Kidney (tissue), 14 donors: ENCODE data around the gene PLEKHH3. TPM values are rescaled to one million over a fixed set of nuclear protein-coding genes. Genes with fewer than 3 reads are reported as not detected.
A peak's percentile ranks its signal among the peaks of the same experiment; 100 is the strongest.

Experiments used
- DNase-seq, 5 donors: peaks; one replicate each; pipeline ENCODE4 v3.0.0-alpha.2; 2013 to 2020
- FAIRE-seq: peaks from 2 replicates; lab custom pipeline; 2012; peaks lifted over from hg19 to GRCh38; lab: Jason Lieb, UNC
- H3K27ac ChIP-seq, 2 donors: one replicate each; pipeline ENCODE4 v1.7.0; 2013; ENCODE audit warnings: low read depth in 2 of 2, low read length in 2 of 2, inconsistent platforms in 1 of 2
- H3K27me3 ChIP-seq: one replicate; pipeline ENCODE4 v1.7.1; 2013; ENCODE audit warnings: low read length, inconsistent platforms; ENCODE audit not compliant: control insufficient read depth, insufficient read depth
- H3K36me3 ChIP-seq, 3 donors: one replicate each; pipeline versions ENCODE4 v1.7.0 to v1.7.1; 2013; ENCODE audit warnings: low read length in 3 of 3, control low read depth in 1 of 3, inconsistent platforms in 1 of 3; ENCODE audit not compliant: insufficient read depth in 3 of 3, control insufficient read depth in 2 of 3
- H3K4me1 ChIP-seq, 3 donors: one replicate each; pipeline versions ENCODE4 v1.7.0 to v1.7.1; 2013; ENCODE audit warnings: low read length in 3 of 3, inconsistent platforms in 1 of 3, low read depth in 1 of 3; ENCODE audit not compliant: control insufficient read depth in 2 of 3, insufficient read depth in 2 of 3
- H3K4me3 ChIP-seq, 3 donors: one replicate each; pipeline versions ENCODE4 v1.7.0 to v1.8.1; 2013; ENCODE audit warnings: low read length in 3 of 3, control low read depth in 1 of 3, inconsistent platforms in 1 of 3
- H3K9ac ChIP-seq, 3 donors: one replicate each; pipeline versions ENCODE4 v1.7.0 to v1.7.1; 2013; ENCODE audit warnings: low read length in 3 of 3, control low read depth in 1 of 3, inconsistent platforms in 1 of 3
- H3K9me3 ChIP-seq, 3 donors: one replicate each; pipeline versions ENCODE4 v1.7.0 to v1.7.1; 2013; ENCODE audit warnings: low read length in 3 of 3, control low read depth in 1 of 3, inconsistent platforms in 1 of 3; ENCODE audit not compliant: control insufficient read depth in 2 of 3, insufficient read depth in 1 of 3
- intact Hi-C: fragments of 100-400 bp; cut with DNase I; formaldehyde crosslinking; loops from one replicate; pipeline ENCODE4 v1.11.1; 2022
- polyA plus RNA-seq: library from polyadenylated mRNA; stranded (reverse); fragments of 350-450 nt; fragmentation: Illumina TruSeq; extraction: RNeasy Lipid Tissue Mini Kit (QIAGEN cat#74804); gene quantifications from one replicate; pipeline ENCODE4 v1.2.3, GENCODE V29; 2014; ENCODE audit warnings: low read depth, low replicate concordance; ENCODE audit not compliant: insufficient read depth
- total RNA-seq: library from RNA; stranded (reverse); fragmentation: NEBNext Ultra II Directional; extraction: Animal tissue kit (Norgen Biotek cat#: 25700); gene quantifications from one replicate; pipeline ENCODE4 v1.2.1, GENCODE V29; 2021
- TF ChIP-seq, protein P1 (sequence below): IDR thresholded peaks from 3 replicates; pipeline ENCODE4 v1.5.1; 2012; ENCODE audit warnings: mild to moderate bottlenecking, moderate library complexity, borderline replicate concordance; ENCODE audit not compliant: insufficient read depth; ENCODE audit errors: extremely low read depth
- donor health status: control.
- donor health status: control.
- donor health status: control.
- donor health status: control.
- donor health status: control.
- donor health status: DM: yes; HTN: yes; CAD: no.
- donor health status: Normal renal cell carcinoma (clear cell type).

Gene PLEKHH3
- total and polyA plus RNA-seq, 2 donors from 2014 or later: 21.2 to 23.2 TPM

DNA sequence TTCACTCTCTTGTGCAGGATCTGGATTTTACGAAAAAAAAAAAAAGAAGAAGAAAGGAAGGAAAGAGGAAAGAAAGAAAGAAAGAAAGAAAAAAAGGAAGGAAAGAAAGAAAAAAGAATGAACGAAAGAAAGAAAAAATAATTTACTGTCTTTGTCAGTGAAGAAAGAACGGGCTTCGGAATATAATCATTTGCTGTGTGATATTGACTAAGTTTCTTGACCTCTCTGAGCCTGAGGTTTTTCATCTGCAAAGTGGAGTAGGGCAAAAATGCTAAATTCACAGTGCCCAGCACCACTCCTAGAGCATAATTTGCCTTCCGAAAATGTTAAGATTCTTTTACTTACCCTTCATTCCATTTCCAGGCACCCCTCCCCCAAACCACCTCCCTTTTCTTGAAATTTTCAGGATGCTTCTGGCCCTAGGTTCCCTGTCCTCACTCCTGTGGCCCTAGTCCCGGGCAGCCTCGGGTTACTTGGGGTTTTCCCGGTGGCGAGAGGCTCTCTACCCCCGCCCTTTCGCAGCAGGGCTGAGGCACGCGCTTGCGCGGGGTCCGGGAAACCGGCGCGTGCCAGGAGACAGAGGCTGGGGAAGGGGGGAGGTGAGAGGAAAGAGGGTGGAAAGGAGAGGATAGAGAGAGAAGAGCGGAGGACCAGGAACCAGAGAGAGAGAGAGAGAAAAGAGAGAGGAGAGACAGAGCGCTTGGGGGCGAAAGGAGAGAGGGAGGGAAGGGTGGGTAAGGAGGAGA, 5.4 kb upstream of the PLEKHH3 start, which contains the start of gene CNTNAP1:
Gene CNTNAP1 (plus strand): TSS at position 556 of the 746 bp plus-strand sequence. CDS start 299 bp downstream, outside the sequence.
- Histone ChIP-seq H3K9me3 (no peaks in the 10 kb centered on the region), H3K4me3 (peak within 1 kb of the TSS in 2 of 3 donors; percentile 4 to 56), H3K9ac (peak within 1 kb of the TSS in 2 of 3 donors; percentile 10 to 22), H3K36me3 (no peaks in the 10 kb centered on the region), H3K27me3 (peaks cover 23% of the 10 kb centered on the region), H3K27ac (peak within 1 kb of the TSS in 1 of 2 donors; percentile 23), H3K4me1 (peaks cover 0 to 35% (median 3%) of the 10 kb centered on the region in 3 donors)
- intact Hi-C loops: no loop called here
- no peak for FAIRE-seq
- peak; percentile 60 to 89 (median 75) for DNase-seq
- TF ChIP-seq, protein P1, sequence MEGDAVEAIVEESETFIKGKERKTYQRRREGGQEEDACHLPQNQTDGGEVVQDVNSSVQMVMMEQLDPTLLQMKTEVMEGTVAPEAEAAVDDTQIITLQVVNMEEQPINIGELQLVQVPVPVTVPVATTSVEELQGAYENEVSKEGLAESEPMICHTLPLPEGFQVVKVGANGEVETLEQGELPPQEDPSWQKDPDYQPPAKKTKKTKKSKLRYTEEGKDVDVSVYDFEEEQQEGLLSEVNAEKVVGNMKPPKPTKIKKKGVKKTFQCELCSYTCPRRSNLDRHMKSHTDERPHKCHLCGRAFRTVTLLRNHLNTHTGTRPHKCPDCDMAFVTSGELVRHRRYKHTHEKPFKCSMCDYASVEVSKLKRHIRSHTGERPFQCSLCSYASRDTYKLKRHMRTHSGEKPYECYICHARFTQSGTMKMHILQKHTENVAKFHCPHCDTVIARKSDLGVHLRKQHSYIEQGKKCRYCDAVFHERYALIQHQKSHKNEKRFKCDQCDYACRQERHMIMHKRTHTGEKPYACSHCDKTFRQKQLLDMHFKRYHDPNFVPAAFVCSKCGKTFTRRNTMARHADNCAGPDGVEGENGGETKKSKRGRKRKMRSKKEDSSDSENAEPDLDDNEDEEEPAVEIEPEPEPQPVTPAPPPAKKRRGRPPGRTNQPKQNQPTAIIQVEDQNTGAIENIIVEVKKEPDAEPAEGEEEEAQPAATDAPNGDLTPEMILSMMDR: no peak

GRCh38 chr17:42680331-42680808, 3.6 kb upstream of the PLEKHH3 start:
- Histone ChIP-seq H3K9ac (peak overlapping the region in 2 of 3 donors; percentile 51 to 67), H3K4me1 (peaks cover 0 to 39% (median 3%) of the 10 kb centered on the region in 3 donors), H3K9me3 (no peaks in the 10 kb centered on the region), H3K4me3 (peak overlapping the region in 2 of 3 donors; percentile 42 to 43), H3K36me3 (no peaks in the 10 kb centered on the region), H3K27me3 (peaks cover 10% of the 10 kb centered on the region), H3K27ac (peak overlapping the region; percentile 91 to 92)
- no peak for FAIRE-seq
- peak in 3 of 5 donors; percentile 73 to 85 (median 76) for DNase-seq
- intact Hi-C loops: no loop called here
- TF ChIP-seq, protein P1: no peak

GRCh38 chr17:42679492-42680330, 2.9 kb upstream of the PLEKHH3 start:
- no peaks in the 10 kb centered on the region for H3K9me3 ChIP-seq
- DNase-seq (peak; percentile 83 to 92 (median 90)), FAIRE-seq (no peak)
- intact Hi-C loops: no loop called here
- H3K36me3 ChIP-seq: no peaks in the 10 kb centered on the region
- peak overlapping the region; percentile 39 to 54 (median 43) for H3K4me3 ChIP-seq
- peaks cover 8% of the 10 kb centered on the region for H3K27me3 ChIP-seq
- peak overlapping the region in 2 of 3 donors; percentile 51 to 67 for H3K9ac ChIP-seq
- TF ChIP-seq, protein P1: peak; percentile 76
- peaks cover 0 to 43% (median 3%) of the 10 kb centered on the region in 3 donors for H3K4me1 ChIP-seq
- H3K27ac ChIP-seq: peak overlapping the region; percentile 91 to 92
